Esophagus squamous epithelium (tissue), 4 donors: ENCODE measurements around the gene ATP6V0C.
A peak's percentile ranks its signal among the peaks of the same experiment; 100 is the strongest.

Source experiments
- POLR2A ChIP-seq, 4 donors: fragments of 450-650 bp; IDR thresholded peaks; one replicate each; pipeline ENCODE4 v1.6.1; 2017; ENCODE audit warnings: antibody characterized with exemption in 4 of 4, mild to moderate bottlenecking in 4 of 4, moderate library complexity in 3 of 4
- TF ChIP-seq, protein P1 (sequence below), 6 experiments: fragments of 450-650 bp in 4 of 6; fragments of 200-600 bp in 2 of 6; sonication (generic) in 2 of 6; IDR thresholded peaks; one replicate each; pipeline ENCODE4 v1.5.1; 2016 to 2019; ENCODE audit warnings: antibody characterized with exemption in 6 of 6, mild to moderate bottlenecking in 4 of 6, moderate library complexity in 4 of 6

DNA sequence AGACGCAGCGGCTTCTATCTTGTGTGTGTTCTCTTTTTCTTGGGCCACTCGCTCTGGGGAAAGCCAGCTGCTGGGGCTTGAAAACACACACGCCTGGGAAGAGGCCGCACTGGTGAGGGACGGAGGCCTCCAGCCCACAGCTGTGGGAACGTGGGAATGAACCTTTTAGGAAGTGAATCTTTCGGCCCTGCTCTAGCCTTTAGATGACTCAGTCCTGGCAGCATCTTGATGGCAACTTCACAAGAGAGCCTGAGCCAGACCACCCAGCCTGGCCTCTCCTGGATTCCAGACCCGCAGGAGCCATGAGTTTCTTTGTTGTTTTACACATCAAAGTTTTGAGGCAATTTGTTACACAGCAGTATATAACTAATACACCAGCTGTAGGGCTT, 21.9 kb downstream of the ATP6V0C start:
- TF ChIP-seq, protein P1, sequence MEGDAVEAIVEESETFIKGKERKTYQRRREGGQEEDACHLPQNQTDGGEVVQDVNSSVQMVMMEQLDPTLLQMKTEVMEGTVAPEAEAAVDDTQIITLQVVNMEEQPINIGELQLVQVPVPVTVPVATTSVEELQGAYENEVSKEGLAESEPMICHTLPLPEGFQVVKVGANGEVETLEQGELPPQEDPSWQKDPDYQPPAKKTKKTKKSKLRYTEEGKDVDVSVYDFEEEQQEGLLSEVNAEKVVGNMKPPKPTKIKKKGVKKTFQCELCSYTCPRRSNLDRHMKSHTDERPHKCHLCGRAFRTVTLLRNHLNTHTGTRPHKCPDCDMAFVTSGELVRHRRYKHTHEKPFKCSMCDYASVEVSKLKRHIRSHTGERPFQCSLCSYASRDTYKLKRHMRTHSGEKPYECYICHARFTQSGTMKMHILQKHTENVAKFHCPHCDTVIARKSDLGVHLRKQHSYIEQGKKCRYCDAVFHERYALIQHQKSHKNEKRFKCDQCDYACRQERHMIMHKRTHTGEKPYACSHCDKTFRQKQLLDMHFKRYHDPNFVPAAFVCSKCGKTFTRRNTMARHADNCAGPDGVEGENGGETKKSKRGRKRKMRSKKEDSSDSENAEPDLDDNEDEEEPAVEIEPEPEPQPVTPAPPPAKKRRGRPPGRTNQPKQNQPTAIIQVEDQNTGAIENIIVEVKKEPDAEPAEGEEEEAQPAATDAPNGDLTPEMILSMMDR (IDR thresholded peaks at IDR 0.05), result no peak
- peak in 1 of 4 donors; percentile 13 for TF ChIP-seq POLR2A (IDR thresholded peaks at IDR 0.05)
